ENCODE measurements around the gene C16orf74.

C16orf74 gene

GRCh38 chr16:85735225-85735635, 15.7 kb downstream of the C16orf74 start:
- peaks cover 9% of the 10 kb centered on the region for H3K4me1 ChIP-seq (ENCODE audit: control insufficient read depth, insufficient read depth, low read length)
- no peaks in the 10 kb centered on the region for H3K27me3 ChIP-seq (ENCODE audit: control insufficient read depth, insufficient read depth, low read length)
- H3K4me3 ChIP-seq (ENCODE audit: low read length): no peak overlapping the region
- H3K36me3 ChIP-seq (ENCODE audit: control insufficient read depth, insufficient read depth, low read length): no peaks in the 10 kb centered on the region
- H3K9ac ChIP-seq (ENCODE audit: low read length): no peak overlapping the region
- H3K9me3 ChIP-seq (ENCODE audit: control insufficient read depth, low read length): no peaks in the 10 kb centered on the region

- Histone ChIP-seq H3K4me1 (ENCODE audit: control insufficient read depth, insufficient read depth, low read length) (peaks cover 9% of the 10 kb centered on the region), H3K9ac (ENCODE audit: low read length) (no peak overlapping the region), H3K36me3 (ENCODE audit: control insufficient read depth, insufficient read depth, low read length) (no peaks in the 10 kb centered on the region), H3K4me3 (ENCODE audit: low read length) (no peak overlapping the region), H3K27me3 (ENCODE audit: control insufficient read depth, insufficient read depth, low read length) (no peaks in the 10 kb centered on the region), H3K9me3 (ENCODE audit: control insufficient read depth, low read length) (no peaks in the 10 kb centered on the region)
Measured at GRCh38 chr16:85734311-85735017, 16.4 kb downstream of the C16orf74 start.

- Histone ChIP-seq H3K9ac (ENCODE audit: low read length) (no peak overlapping the region), H3K27me3 (ENCODE audit: control insufficient read depth, insufficient read depth, low read length) (no peaks in the 10 kb centered on the region), H3K4me3 (ENCODE audit: low read length) (no peak overlapping the region), H3K9me3 (ENCODE audit: control insufficient read depth, low read length) (no peaks in the 10 kb centered on the region), H3K36me3 (ENCODE audit: control insufficient read depth, insufficient read depth, low read length) (no peaks in the 10 kb centered on the region), H3K4me1 (ENCODE audit: control insufficient read depth, insufficient read depth, low read length) (peaks cover 9% of the 10 kb centered on the region)
Measured at GRCh38 chr16:85733839-85734170, 17.1 kb downstream of the C16orf74 start.

DNA sequence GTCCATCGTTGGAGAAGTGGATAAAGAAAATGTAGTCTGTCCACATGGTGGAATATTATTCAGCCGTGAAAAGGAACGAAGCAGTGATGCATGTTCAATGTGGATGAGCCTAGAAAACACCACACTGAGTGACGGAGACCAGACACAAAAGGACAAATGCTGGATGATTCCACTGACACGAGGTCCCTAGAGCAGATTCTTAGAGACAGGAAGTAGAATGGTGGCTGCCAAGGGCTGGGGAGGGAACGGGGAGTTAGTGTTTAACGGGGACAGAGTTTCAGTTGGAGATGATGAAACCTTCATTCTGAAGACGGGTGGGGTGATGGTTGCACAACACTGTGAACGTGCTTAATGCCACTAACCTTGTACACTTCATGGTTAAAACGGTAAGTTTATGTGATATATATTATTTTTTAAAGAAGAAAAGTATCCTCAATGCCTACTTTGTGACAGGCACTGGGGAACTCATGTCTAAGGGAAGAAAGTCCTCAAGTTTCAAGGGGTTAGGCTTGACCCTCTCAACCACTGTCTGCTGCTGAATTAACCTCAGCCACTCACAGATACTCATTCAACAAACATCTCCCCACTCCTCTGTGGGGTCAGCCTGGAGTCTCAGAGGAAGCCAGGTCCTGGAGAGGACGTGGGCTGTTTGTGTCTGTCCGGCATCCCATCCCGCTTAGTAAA, 17.6 kb downstream of the C16orf74 start:
- peaks cover 9% of the 10 kb centered on the region for H3K4me1 ChIP-seq (ENCODE audit: control insufficient read depth, insufficient read depth, low read length)
- H3K36me3 ChIP-seq (ENCODE audit: control insufficient read depth, insufficient read depth, low read length): no peaks in the 10 kb centered on the region
- no peak overlapping the region for H3K9ac ChIP-seq (ENCODE audit: low read length)
- H3K27me3 ChIP-seq (ENCODE audit: control insufficient read depth, insufficient read depth, low read length): no peaks in the 10 kb centered on the region
- H3K4me3 ChIP-seq (ENCODE audit: low read length): no peak overlapping the region
- no peaks in the 10 kb centered on the region for H3K9me3 ChIP-seq (ENCODE audit: control insufficient read depth, low read length)

- Histone ChIP-seq H3K36me3 (ENCODE audit: control insufficient read depth, insufficient read depth, low read length) (no peaks in the 10 kb centered on the region), H3K9ac (ENCODE audit: low read length) (no peak overlapping the region), H3K9me3 (ENCODE audit: control insufficient read depth, low read length) (no peaks in the 10 kb centered on the region), H3K4me1 (ENCODE audit: control insufficient read depth, insufficient read depth, low read length) (peaks cover 9% of the 10 kb centered on the region), H3K4me3 (ENCODE audit: low read length) (no peak overlapping the region), H3K27me3 (ENCODE audit: control insufficient read depth, insufficient read depth, low read length) (no peaks in the 10 kb centered on the region)
Measured at GRCh38 chr16:85731179-85731578, 19.7 kb downstream of the C16orf74 start.

DNA sequence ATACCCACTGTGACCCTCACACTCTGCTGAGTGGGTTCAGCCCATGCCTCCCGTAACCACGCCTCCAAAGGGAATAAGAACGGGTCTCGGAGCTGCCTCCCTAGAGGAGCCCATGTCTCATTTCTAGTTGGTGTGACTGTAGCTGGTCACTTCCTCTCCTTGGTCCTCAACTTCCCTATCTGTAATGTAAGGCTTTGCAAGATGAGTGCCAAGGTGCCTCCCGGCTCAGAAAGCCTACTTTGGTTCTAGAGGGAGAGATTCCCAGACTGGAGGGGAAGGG, 20.8 kb downstream of the C16orf74 start:
- peaks cover 8% of the 10 kb centered on the region for H3K4me1 ChIP-seq (ENCODE audit: control insufficient read depth, insufficient read depth, low read length)
- H3K27me3 ChIP-seq (ENCODE audit: control insufficient read depth, insufficient read depth, low read length): no peaks in the 10 kb centered on the region
- H3K9ac ChIP-seq (ENCODE audit: low read length): no peak overlapping the region
- H3K36me3 ChIP-seq (ENCODE audit: control insufficient read depth, insufficient read depth, low read length): no peaks in the 10 kb centered on the region
- no peak overlapping the region for H3K4me3 ChIP-seq (ENCODE audit: low read length)
- no peaks in the 10 kb centered on the region for H3K9me3 ChIP-seq (ENCODE audit: control insufficient read depth, low read length)

DNA sequence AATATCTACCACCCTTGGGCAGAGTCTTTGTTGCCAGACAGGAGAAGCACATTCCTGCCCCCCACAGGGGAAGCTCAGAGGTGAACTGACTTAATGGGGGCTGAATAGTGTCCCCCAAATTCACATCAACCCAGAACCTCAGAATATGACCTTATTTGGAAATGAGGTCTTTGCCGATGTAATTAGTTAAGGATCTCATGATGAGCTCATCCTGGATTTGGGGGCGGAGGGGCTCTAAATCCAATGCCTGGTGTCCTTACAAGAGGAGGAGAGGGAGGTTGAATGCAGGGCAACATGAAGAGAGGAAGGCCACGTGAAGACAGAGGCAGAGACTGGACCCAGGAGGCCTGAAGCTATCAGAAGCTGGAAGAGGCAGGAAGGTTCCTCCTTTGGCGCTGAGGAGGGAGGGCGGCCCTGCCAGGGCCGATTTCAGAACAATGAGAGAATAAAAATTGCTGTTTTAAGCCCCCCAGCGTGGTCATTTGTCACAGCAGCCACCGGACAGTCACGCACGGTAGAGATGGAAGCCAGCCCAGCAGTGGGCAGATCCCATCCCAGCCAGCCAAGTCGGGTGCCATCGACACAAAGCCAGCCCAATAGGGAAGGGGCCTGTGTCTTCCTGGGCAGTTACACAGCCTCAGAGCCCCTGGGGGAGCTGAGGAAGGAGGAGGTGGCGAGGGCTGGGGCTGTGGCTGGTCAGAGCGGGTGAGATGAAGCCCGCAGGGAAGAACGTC, 21.3 kb downstream of the C16orf74 start:
- no peak overlapping the region for H3K9ac ChIP-seq (ENCODE audit: low read length)
- H3K4me3 ChIP-seq (ENCODE audit: low read length): no peak overlapping the region
- no peaks in the 10 kb centered on the region for H3K27me3 ChIP-seq (ENCODE audit: control insufficient read depth, insufficient read depth, low read length)
- no peaks in the 10 kb centered on the region for H3K9me3 ChIP-seq (ENCODE audit: control insufficient read depth, low read length)
- peaks cover 3% of the 10 kb centered on the region for H3K4me1 ChIP-seq (ENCODE audit: control insufficient read depth, insufficient read depth, low read length)
- H3K36me3 ChIP-seq (ENCODE audit: control insufficient read depth, insufficient read depth, low read length): no peaks in the 10 kb centered on the region

DNA sequence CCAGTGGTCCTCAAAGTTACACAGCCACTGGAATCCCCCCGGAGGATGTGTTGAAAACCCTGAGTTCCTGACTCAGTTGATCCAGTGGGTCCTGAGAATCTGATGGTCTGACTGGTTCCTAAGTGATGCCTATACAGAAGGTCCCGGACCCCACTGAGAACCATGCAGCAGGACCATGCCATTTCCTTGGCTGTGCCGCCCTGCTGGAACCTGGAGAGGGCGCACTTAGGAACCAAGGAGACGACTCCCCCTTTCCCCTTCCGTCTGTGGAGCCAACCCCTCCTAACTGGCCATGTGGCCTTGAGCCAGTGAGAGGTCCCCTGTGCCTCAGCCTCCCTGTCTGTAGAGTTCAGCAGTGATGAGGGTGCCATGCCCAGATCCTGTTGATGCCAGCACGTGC, 22.0 kb downstream of the C16orf74 start:
- Histone ChIP-seq H3K4me3 (ENCODE audit: low read length) (no peak overlapping the region), H3K4me1 (ENCODE audit: control insufficient read depth, insufficient read depth, low read length) (no peaks in the 10 kb centered on the region), H3K9ac (ENCODE audit: low read length) (no peak overlapping the region), H3K27me3 (ENCODE audit: control insufficient read depth, insufficient read depth, low read length) (no peaks in the 10 kb centered on the region), H3K9me3 (ENCODE audit: control insufficient read depth, low read length) (no peaks in the 10 kb centered on the region), H3K36me3 (ENCODE audit: control insufficient read depth, insufficient read depth, low read length) (no peaks in the 10 kb centered on the region)

DNA sequence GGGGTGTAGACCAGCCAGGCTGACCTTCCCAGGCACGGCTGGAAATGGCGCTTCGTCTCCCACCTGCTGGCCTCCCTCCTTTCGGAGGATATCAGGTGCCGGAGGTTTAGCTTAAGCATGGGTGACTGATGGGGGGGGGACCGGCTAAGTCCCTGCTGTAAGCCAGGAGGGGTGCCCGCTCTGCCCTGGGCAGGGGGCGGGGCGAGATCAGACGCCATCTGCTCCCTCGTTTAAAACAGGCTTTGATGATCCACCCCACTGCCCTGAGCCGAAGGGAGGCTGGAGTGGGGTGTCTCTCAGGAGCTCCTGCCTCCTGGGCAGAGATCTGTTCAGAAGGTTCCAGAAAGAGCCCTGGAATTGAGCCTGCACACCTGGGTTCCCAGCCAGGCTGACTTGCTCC, 26.0 kb downstream of the C16orf74 start:
- Histone ChIP-seq H3K9ac (ENCODE audit: low read length) (no peak overlapping the region), H3K9me3 (ENCODE audit: control insufficient read depth, low read length) (no peaks in the 10 kb centered on the region), H3K36me3 (ENCODE audit: control insufficient read depth, insufficient read depth, low read length) (no peaks in the 10 kb centered on the region), H3K4me1 (ENCODE audit: control insufficient read depth, insufficient read depth, low read length) (no peaks in the 10 kb centered on the region), H3K4me3 (ENCODE audit: low read length) (no peak overlapping the region), H3K27me3 (ENCODE audit: control insufficient read depth, insufficient read depth, low read length) (no peaks in the 10 kb centered on the region)

DNA sequence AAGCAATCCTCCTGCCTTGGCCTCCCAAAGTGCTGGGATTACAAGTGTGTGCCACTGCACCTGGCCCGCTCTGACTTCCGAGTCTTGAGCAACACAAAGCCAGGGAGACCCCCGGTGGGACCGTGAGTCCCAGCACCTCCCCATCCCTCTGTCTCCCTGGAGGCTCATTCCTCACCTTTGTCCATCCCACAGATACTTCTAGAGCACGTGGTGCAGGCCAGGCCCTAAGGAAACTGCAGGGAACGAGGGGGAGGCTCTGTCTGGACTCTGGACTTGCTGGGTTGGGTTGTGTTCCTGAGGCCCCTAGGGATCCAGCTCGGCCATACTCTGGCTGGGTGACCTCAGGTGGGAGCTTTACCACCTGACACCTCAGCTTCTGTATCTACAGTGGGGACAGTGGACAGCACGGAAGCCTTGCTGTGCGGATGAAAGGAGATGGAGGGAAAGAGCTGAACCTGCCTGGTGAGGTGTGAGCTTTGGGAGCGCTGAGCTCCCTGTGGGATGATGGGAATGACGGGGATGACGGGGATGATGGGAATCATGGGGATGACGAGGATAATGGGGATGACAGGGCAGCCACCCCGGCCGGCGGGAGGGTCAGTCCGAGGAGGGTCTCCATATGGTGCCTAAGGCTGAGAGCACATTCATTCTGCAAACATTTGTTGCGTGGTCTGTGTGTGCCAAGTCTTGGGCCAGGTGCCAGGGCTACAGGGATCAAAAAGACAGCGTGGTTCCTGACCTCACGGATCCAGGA, 26.6 kb downstream of the C16orf74 start:
- no peak overlapping the region for H3K4me3 ChIP-seq (ENCODE audit: low read length)
- peaks cover under 1% of the 10 kb centered on the region for H3K27me3 ChIP-seq (ENCODE audit: control insufficient read depth, insufficient read depth, low read length)
- H3K9me3 ChIP-seq (ENCODE audit: control insufficient read depth, low read length): no peaks in the 10 kb centered on the region
- H3K9ac ChIP-seq (ENCODE audit: low read length): no peak overlapping the region
- H3K36me3 ChIP-seq (ENCODE audit: control insufficient read depth, insufficient read depth, low read length): no peaks in the 10 kb centered on the region
- no peaks in the 10 kb centered on the region for H3K4me1 ChIP-seq (ENCODE audit: control insufficient read depth, insufficient read depth, low read length)

DNA sequence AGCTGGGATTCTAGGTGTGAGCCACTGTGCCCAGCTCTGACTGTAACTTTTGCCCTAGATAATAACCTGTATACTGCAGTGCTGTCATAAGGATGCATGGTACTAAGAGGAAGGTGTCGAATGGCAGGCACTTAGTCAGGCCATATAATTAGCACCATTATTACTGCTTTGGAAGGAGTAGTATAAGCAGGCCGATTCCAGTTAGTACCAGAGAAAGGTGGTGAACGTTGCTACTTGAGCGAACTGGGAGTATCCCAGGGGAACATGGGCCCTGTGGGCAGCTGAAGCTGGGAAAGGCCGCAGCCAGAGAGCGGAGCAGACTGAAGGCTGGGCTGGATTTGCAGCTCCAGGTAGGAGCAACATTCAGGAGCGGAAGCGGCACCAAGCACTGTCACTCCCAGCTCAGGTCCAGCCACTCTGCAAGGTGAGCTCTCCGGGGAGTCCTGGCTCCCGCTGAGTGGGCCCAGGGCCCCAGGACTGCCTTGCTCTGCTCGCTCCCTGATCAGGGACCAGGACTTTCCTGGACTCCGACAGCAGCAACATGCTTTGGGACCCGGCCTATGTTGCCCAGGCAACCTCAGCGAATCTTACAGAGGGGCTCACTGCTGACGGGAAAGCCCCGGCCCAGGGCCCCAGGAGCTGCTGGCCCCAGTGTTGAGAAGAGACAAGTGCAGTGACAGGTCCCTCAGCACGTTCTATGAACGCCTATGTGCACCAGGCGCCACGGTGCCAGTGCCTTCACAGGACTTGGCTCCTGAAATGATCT, 28.6 kb downstream of the C16orf74 start:
- H3K27me3 ChIP-seq (ENCODE audit: control insufficient read depth, insufficient read depth, low read length): peaks cover 4% of the 10 kb centered on the region
- no peaks in the 10 kb centered on the region for H3K4me1 ChIP-seq (ENCODE audit: control insufficient read depth, insufficient read depth, low read length)
- no peak overlapping the region for H3K9ac ChIP-seq (ENCODE audit: low read length)
- H3K36me3 ChIP-seq (ENCODE audit: control insufficient read depth, insufficient read depth, low read length): no peaks in the 10 kb centered on the region
- H3K9me3 ChIP-seq (ENCODE audit: control insufficient read depth, low read length): no peaks in the 10 kb centered on the region
- H3K4me3 ChIP-seq (ENCODE audit: low read length): no peak overlapping the region

Data from mucosa of stomach (tissue), 1 donor.